Endodermal cell (in vitro differentiated cells): ENCODE results near the gene CTIF. TPM values are rescaled to one million over a fixed set of nuclear protein-coding genes. Genes with fewer than 3 reads are reported as not detected.

Source experiments
- DNase-seq: peaks from one replicate; pipeline ENCODE4 v3.0.0-alpha.2; 2017
- H3K27ac ChIP-seq: 2 replicates; pipeline ENCODE4 v1.5.1; 2013; ENCODE audit warnings: mild to moderate bottlenecking, low read depth, low read length, moderate library complexity
- H3K27me3 ChIP-seq: 2 replicates; pipeline ENCODE4 v1.6.1; 2013; ENCODE audit warnings: mild to moderate bottlenecking, low read length, moderate library complexity; ENCODE audit not compliant: insufficient read depth, control insufficient read depth, poor library complexity, severe bottlenecking
- H3K36me3 ChIP-seq: 2 replicates; pipeline ENCODE4 v1.7.0; 2013; ENCODE audit warnings: mild to moderate bottlenecking, low read length, moderate library complexity; ENCODE audit not compliant: control insufficient read depth, insufficient read depth
- H3K4me1 ChIP-seq: one replicate; pipeline ENCODE4 v1.7.0; 2013; ENCODE audit warnings: low read length; ENCODE audit not compliant: control insufficient read depth, insufficient read depth
- H3K4me3 ChIP-seq: 2 replicates; pipeline ENCODE4 v1.5.1; 2013; ENCODE audit warnings: mild to moderate bottlenecking, low read length, moderate library complexity
- H3K9ac ChIP-seq: 2 replicates; pipeline ENCODE4 v1.6.1; 2013; ENCODE audit warnings: mild to moderate bottlenecking, low read length, moderate library complexity; ENCODE audit not compliant: poor library complexity, severe bottlenecking; ENCODE audit errors: extremely low read depth
- H3K9me3 ChIP-seq: 2 replicates; pipeline ENCODE4 v1.6.1; 2013; ENCODE audit warnings: mild to moderate bottlenecking, low read length, moderate library complexity; ENCODE audit not compliant: control insufficient read depth
- H3K27ac Mint-ChIP-seq: 2 replicates; pipeline ENCODE4 v1.8.0; 2020; ENCODE audit warnings: mixed read lengths
- H3K27me3 Mint-ChIP-seq: 2 replicates; pipeline ENCODE4 v1.8.0; 2021; ENCODE audit warnings: mild to moderate bottlenecking, mixed read lengths; ENCODE audit not compliant: insufficient read depth
- H3K36me3 Mint-ChIP-seq: 2 replicates; pipeline ENCODE4 v1.8.0; 2020; ENCODE audit warnings: low read depth, mixed read lengths
- H3K4me1 Mint-ChIP-seq: 2 replicates; pipeline ENCODE4 v1.8.0; 2020; ENCODE audit warnings: mixed read lengths
- H3K4me3 Mint-ChIP-seq: 2 replicates; pipeline ENCODE4 v1.8.0; 2020; ENCODE audit warnings: mild to moderate bottlenecking, moderate library complexity, mixed read lengths
- H3K9me3 Mint-ChIP-seq: 2 replicates; pipeline ENCODE4 v1.8.0; 2020; ENCODE audit warnings: mild to moderate bottlenecking, mixed read lengths
- WGBS, 2 experiments: methylation state at CpG; one replicate each; pipeline versions ENCODE4 v1.1.5 to v1.1.7; 2013; ENCODE audit warnings: missing lambda C conversion rate in 2 of 2, mixed read lengths in 1 of 2; ENCODE audit not compliant: insufficient coverage in 1 of 2, insufficient read length in 1 of 2; 5-methylcytosine and 5-hydroxymethylcytosine counted together
- total RNA-seq, 2 donors: library from RNA; stranded (reverse); fragmentation: NEBNext Ultra II Directional in 1 of 2; extraction: Animal tissue kit (Norgen Biotek cat#: 25700) in 1 of 2; gene quantifications; 2 replicates in 1 of 2; 3 replicates in 1 of 2; pipeline ENCODE4 v1.2.1, GENCODE V29; 2021
- TF ChIP-seq, protein P1 (sequence below): fragments of 200-600 bp; sonication (generic); conservative IDR thresholded peaks from 2 replicates; pipeline ENCODE4 v1.5.0; 2021; ENCODE audit warnings: antibody characterized with exemption, mild to moderate bottlenecking

CTIF gene
- total RNA-seq, 2 donors from 2014 or later = 33.8 to 41.6 TPM

DNA sequence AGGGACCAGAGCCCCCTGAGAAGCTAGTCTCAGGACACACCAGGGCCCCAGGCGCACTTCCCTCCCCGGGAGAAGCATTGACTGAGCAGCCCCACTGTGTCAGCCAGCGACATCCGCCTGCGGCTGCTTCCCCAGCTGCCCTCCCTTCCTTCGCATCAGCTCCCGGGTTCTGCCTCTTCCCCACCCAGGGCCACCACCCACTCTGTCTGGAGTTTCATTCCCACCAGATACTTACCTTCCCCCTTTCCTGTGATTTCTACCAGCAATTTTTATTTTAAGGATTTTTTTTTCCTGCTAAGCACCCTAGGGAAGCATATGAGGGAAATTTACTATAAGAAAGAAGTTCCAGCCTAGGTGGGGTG is 312.7 kb downstream of the CTIF start:
- Histone ChIP-seq H3K9ac (no peak overlapping the region), H3K27me3 (no peaks in the 10 kb centered on the region), H3K9me3 (no peaks in the 10 kb centered on the region), H3K27ac (peak overlapping the region; percentile 82), H3K4me1 (peaks cover 14% of the 10 kb centered on the region), H3K4me3 (no peak overlapping the region), H3K36me3 (peaks cover 2% of the 10 kb centered on the region)
- Mint-ChIP-seq H3K4me1 (peaks cover 38% of the 10 kb centered on the region), H3K27me3 (no peaks in the 10 kb centered on the region), H3K36me3 (no peaks in the 10 kb centered on the region), H3K9me3 (no peaks in the 10 kb centered on the region), H3K4me3 (no peak overlapping the region), H3K27ac (peak overlapping the region; percentile 48)
- DNase-seq = peak; percentile 67
- TF ChIP-seq, protein P1, sequence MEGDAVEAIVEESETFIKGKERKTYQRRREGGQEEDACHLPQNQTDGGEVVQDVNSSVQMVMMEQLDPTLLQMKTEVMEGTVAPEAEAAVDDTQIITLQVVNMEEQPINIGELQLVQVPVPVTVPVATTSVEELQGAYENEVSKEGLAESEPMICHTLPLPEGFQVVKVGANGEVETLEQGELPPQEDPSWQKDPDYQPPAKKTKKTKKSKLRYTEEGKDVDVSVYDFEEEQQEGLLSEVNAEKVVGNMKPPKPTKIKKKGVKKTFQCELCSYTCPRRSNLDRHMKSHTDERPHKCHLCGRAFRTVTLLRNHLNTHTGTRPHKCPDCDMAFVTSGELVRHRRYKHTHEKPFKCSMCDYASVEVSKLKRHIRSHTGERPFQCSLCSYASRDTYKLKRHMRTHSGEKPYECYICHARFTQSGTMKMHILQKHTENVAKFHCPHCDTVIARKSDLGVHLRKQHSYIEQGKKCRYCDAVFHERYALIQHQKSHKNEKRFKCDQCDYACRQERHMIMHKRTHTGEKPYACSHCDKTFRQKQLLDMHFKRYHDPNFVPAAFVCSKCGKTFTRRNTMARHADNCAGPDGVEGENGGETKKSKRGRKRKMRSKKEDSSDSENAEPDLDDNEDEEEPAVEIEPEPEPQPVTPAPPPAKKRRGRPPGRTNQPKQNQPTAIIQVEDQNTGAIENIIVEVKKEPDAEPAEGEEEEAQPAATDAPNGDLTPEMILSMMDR = no peak
- 70 to 77% methylated on average over 4 to 7 of the region's 7 CpGs for WGBS, 2 experiments

DNA sequence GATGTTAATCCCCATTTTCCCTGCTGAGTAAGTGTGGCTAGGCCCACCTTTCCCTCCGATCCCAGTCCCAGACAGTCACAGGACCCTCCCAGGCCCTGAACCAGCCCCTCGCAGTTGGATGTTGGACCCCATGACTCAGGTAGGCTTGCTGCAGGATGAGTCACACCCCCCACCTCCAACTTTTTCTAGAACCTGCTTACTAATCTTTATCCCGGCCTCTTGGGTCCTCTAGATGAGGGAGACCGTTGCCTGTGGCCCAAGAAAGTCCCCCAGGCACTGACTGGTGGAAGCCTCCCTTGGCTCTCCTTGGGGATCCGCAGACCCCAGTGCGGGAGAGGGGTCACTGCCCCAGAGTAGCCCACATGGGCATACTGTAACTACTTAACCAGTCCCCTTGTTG is 313.5 kb downstream of the CTIF start:
- H3K27ac ChIP-seq = no peak overlapping the region
- Mint-ChIP-seq H3K27ac (no peak overlapping the region), H3K36me3 (peaks cover 2% of the 10 kb centered on the region), H3K4me1 (peaks cover 38% of the 10 kb centered on the region), H3K4me3 (no peak overlapping the region), H3K9me3 (no peaks in the 10 kb centered on the region), H3K27me3 (peaks cover 2% of the 10 kb centered on the region)
- 89 to 94% methylated on average over 4 to 6 of the region's 6 CpGs for WGBS, 2 experiments
- H3K27me3 ChIP-seq = no peaks in the 10 kb centered on the region
- peaks cover 2% of the 10 kb centered on the region for H3K36me3 ChIP-seq
- H3K4me3 ChIP-seq = no peak overlapping the region
- H3K9ac ChIP-seq = no peak overlapping the region
- peaks cover 14% of the 10 kb centered on the region for H3K4me1 ChIP-seq
- DNase-seq = no peak
- no peaks in the 10 kb centered on the region for H3K9me3 ChIP-seq
- TF ChIP-seq, protein P1 = no peak

DNA sequence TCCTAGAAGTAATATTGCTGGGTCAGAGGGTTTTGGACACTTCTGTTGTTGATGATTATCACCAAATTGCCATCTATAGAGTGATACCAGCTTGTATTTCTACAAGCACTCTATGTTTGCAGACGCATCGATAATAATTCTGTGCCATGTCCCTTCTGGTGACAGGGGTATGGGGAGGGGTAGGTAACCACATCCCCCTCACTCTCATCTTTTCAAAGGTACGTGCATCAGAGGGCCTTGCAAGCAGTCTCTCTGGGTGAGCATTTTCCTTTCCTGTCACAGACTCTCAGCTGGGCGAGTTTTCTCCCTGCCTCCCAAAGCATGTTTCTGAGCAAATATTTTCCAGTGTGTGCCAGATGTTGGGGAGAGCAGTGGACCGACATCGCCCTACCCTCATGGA is 314.0 kb downstream of the CTIF start:
- Histone ChIP-seq H3K4me1 (peaks cover 14% of the 10 kb centered on the region), H3K9ac (no peak overlapping the region), H3K4me3 (no peak overlapping the region), H3K36me3 (peaks cover 6% of the 10 kb centered on the region), H3K27ac (no peak overlapping the region), H3K9me3 (no peaks in the 10 kb centered on the region), H3K27me3 (no peaks in the 10 kb centered on the region)
- no peak overlapping the region for H3K4me3 Mint-ChIP-seq
- H3K4me1 Mint-ChIP-seq = peaks cover 35% of the 10 kb centered on the region
- TF ChIP-seq, protein P1 = no peak
- 95 to 100% methylated on average over 4 of the region's 6 CpGs for WGBS, 2 experiments
- no peaks in the 10 kb centered on the region for H3K9me3 Mint-ChIP-seq
- H3K27me3 Mint-ChIP-seq = peaks cover 3% of the 10 kb centered on the region
- no peak for DNase-seq
- no peak overlapping the region for H3K27ac Mint-ChIP-seq
- peaks cover 7% of the 10 kb centered on the region for H3K36me3 Mint-ChIP-seq
